Medulla oblongata (tissue), 1 donor: ENCODE results near the gene WDR74.
"Not testable (repeated sequence)": the region's sequence is repeated elsewhere in the genome, so short reads cannot be mapped to it uniquely, and the experiment has no call there.

Source experiments
- DNase-seq: peaks from one replicate; pipeline ENCODE4 v3.0.0-alpha.2; 2015; ENCODE audit errors: extremely low spot score

Gene WDR74

GRCh38 chr11:62841361-62842170 is 2.2 kb upstream of the WDR74 start:
- peak; percentile 97 for DNase-seq

DNA sequence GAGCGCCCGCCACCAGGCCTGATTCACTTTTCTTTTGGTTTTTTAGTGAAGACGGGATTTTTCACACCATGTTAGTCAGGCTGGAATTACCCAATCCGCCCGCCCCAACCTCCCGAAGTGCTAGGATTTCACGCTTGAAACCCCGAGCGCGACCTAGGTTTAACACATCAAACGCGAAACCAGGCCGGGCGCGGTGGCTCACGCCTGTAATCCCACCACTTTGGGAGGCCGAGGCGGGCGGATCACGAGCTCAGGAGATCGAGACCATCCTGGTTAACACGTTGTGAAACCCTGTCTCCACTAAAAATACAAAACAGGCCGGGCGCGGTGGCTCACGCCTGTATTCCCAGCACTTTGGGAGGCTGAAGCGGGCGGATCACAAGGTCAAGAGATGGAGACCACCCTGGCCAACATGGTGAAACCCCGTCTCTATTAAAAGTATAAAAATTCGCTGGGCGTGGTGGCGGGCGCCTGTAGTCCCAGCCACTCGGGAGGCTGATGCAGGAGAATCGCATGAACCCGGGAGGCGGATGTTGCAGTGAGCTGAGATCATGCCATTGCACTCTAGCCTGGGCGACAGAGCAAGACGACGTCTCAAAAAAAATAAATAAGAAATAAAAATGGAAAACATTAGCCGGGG is 1.5 kb upstream of the WDR74 start:
- peak; percentile 70 for DNase-seq

DNA sequence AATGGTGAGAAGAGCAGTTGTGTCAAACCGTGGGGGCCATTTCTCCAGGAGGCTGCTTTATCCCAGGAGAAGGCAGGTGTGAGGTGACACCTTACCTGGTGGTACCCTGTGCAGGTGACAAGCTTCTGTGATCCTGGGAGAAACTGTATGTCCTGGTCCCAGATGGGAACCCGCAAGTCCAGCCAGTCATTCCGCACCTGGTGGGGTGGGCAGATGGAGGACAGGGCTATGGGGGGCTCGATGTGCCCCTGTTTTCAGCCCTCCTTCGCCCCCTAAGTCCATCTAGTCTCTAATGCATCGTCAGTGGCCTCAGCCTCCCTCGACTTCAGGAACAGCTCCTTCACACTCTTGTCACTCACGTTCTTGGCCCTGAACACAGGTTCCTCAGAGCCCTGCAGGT is 4.1 kb downstream of the WDR74 start:
- no peak for DNase-seq

GRCh38 chr11:62832336-62833234 is 6.8 kb downstream of the WDR74 start, which contains the start of gene TEX54:
Gene TEX54, minus strand, starts transcription at chr11:62832841.
- DNase-seq = no peak

- peak; percentile 99 for DNase-seq
These were observed 7.7 kb downstream of the WDR74 start, which contains the start of gene STX5 for GRCh38 chr11:62831520-62832335. Gene STX5, minus strand, starts transcription at chr11:62832051. Its CDS starts 808 bp downstream, at chr11:62831243.

DNA sequence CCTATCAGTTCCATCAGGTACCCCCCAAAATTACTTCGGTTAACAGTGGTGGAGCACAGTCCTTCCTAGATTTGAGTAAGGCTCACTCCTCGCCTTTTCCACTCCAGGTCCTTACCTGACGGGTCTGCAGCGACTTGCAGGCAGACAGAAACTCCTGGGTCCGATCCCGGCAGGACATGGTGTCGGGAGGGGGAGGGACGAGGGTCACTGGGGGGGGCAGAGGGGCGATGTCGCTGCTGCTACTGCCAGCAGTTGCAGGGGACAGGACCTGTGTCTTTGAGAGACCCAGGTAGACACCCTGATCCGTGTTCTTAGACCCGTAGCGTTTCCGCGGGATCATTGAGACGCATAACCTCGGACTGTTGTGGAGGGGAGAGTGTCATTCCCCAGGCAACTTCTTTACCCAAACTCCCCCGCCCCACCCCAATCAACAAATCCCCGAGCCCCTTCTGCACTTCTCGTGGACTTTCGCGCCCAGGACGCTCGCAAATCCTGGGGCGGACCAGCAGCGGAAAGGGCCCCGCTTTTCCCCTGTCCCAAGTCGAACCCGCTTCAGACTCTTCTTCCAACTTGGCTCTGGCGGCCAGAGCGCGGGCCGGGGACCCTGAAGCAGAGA is 8.4 kb downstream of the WDR74 start:
- no peak for DNase-seq

DNA sequence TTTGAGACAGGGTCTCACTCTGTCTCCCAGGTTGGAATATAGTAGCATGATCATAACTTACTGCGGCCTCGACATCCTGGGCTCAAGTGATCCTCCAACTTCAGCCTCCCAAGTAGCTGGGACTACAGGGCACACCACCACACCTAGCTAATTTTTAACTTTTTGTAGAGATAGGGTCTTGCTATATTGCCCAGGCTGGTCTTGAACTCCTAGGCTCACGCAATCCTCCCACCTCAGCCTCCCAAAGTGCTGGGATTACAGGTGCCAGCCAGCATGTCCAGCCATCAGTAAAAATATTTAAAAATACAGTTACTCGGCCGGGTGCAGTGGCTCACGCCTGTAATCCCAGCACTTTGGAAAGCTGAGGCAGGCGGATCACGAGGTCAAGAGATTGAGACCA is 11.3 kb downstream of the WDR74 start:
- not testable (repeated sequence) for DNase-seq

DNA sequence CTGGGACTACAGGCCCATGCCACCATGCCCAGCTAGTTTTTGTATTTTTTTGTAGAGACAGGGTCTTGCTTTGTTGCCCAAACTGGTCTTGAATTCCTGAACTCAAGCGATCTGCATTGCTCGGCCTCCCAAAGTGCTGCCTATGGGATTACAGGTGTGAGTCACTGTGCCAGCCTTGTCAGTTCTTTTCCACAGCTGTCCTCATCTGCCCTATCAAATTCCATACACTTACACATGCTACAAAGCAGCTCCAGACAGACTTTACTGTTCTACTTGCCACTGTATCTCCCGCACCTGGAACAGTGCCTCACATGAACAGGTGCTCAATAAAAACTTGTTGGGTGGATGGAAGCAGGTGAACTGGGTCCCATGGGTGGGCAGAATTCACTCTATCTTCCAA is 15.7 kb downstream of the WDR74 start:
- DNase-seq = no peak

- DNase-seq = no peak
These were observed 22.3 kb downstream of the WDR74 start for GRCh38 chr11:62817129-62817528.

DNA sequence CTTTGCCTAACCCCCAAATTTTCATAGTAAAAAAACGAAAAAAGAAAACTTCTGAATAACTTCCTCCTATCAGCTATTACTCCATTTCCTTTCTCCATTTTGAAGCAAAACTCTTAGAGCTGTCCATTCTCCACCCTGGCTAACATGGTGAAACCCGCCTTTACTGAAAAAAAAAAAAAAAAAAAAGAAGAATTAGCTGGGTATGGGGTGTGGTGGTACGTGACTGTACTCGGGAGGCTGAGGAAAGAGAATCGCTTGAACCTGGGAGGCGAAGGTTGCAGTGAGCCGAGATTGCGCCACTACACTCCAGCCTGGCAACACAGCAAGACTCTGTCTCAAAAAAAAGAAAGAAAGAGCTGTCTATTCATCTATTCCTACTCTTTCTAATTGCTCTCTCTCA is 22.8 kb downstream of the WDR74 start:
- no peak for DNase-seq

DNA sequence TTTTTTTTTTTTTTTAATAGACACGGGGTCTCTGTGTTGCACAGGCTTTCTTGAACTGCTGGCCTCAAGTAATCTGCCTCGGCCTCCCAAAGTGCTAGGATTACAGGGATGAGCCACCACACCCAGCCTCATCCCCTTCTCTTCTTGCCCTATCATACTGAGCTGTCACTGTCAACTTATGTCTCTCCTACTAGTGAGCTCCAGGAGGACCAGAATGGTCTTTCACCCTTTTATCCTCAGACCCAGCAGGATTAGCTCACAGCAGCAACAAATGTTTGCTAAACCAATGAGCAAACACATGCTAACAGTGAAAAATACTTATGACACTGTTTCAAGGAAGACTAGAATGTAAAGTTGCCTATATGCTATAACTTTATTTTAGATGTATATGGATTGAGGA is 27.7 kb downstream of the WDR74 start:
- no peak for DNase-seq

DNA sequence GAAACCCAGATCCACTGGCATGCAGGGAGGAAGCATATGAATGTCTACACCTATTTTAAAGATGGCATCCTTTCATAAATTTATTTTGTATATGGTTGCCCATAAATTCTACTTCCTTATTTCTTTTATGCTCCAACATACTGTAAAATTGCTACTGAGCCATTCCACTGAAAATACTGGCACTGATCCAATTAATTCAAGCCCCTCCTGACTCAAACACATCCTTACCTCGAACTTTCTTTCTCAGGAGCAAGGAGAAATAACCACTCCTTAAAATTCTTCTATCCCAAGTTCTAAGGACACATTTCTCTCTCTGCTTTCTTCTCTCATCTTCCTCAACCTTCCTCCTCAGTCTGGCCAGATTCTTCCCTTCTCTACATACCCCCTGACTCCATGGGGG is 28.6 kb downstream of the WDR74 start:
- no peak for DNase-seq

- DNase-seq = peak; percentile 45
These were observed 32.7 kb downstream of the WDR74 start for GRCh38 chr11:62806611-62807121.

GRCh38 chr11:62805961-62806441 is 33.4 kb downstream of the WDR74 start:
- peak; percentile 4 for DNase-seq

DNA sequence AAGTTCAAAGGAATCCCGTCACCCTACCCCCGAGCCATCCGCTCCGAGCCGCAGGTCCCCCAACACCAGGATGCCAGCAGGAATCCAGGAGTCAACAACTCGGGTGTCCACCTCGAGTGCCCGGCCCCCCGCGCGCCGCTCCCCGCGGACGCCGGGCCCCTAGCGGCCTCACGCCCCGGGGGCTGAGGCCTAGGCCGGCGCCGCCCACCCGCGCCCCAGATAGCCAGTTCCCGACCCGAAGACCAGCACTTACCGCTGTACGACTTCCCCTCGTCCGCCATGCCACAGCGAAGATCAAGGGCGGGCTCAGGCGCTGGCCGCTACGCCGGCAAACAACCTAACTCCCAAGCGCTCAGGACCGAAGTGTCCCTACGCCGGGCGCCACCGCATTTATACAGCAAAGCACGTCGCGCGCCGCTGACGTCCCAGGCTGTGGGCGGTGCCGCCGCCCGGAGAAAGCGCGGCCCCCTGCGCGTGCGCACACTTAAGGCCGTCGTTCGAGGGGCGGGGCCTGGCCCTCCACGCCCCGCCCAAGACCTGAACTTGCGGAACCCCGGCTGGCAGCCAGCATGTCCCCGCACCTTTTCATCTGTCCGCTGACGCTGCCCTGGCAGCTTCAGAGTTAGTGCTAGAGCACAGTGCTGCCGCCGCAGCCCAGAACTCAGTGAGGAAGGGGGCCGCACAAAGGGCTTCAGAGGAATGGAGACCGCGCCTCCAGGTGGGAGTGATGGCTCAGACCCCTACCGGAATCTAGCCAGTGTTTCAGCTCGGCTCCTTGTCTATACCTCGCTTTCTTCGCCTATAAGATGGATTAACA is 34.1 kb downstream of the WDR74 start, which contains the start of gene NXF1:
TSS of gene NXF1 (minus strand) at position 365 of the 817 bp plus-strand sequence. CDS start at position 281, 84 bp downstream.
- DNase-seq = peak; percentile 97

DNA sequence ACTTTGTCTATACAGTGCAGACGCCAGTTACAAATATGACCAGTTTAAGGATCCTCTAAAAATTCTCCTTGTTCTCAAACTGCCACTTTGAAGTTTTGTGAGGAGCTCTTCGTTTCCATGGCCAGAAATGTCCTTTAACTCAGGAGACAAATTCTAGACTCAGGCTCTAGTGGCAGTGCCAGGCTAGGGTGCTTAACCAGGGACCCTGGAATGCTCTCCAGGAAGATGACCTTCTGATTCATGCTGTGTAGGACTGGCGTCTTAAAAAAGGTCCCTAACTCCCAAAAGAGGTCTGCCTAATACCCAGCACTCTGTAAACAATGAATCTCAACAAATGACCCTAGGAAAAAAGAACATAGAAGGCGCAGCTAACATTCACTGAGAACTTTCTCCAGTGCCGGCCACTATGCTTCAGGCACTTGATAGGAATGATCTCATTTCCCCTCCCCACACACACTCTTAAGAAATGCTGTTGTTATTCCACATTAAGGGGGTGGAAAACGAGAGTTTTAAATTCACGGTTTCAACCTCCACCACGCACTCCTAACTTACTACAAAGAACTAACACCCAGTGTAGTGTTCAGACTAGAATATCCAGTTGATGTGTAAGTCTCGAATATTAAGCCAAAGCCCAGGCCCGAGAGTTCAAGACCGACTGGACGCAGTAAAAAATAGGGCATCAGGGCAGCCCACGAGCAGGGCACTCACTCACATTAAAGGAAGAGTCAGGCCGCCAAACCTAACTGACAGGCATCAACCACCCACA is 34.9 kb downstream of the WDR74 start:
- peak; percentile 38 for DNase-seq

DNA sequence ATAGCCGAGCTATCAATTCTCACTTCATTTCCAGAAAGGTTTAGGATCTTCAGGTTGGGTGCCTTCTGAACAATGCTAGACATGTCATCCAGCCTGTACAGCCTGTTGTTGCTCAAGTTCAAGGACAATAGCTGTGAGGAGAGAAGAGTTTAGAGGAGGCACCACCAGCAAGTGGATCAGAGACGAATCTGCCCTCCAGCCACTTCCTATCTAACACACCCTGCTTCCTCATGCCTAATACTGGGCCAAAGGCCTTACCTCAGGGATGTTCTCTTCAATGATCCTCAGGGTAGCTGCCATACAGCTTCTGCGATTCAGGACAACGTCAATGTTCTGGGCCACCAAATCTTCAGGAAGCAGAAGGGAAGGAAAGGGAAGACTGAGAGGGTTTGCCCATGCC is 38.3 kb downstream of the WDR74 start:
- DNase-seq = no peak

DNA sequence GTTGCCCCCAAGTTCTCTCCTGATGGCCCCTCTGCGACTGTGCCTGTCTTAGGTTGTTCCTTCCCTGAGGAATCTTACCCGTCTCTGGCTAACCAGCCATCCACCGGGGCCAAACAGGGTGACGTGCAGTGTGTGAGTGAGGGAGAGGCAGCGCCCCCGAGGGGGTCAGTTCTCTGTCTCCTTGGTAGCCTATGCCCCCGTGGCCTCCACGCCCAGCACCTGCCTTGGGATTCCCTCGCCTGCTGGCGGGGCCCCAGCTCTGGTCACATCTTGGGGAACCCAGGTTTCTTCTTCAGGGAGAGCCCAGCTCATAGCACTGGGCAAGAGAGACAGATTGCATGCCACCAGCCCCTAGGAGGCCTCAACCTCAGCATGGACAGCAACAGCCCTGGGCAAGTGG is 39.9 kb downstream of the WDR74 start:
- DNase-seq = no peak

- no peak for DNase-seq
These were observed 43.1 kb downstream of the WDR74 start for GRCh38 chr11:62796281-62796680.
